HG03135 (cell line): ENCODE results near the gene CLNK.
"Not testable (repeated sequence)": the region's sequence is repeated elsewhere in the genome, so short reads cannot be mapped to it uniquely, and the experiment has no call there.

Source experiments
- ATAC-seq: cut with Tn5 transposase; IDR thresholded peaks from one replicate; pipeline ENCODE4 v1.9.1; 2021; ENCODE audit warnings: mild to moderate bottlenecking, moderate library complexity; ENCODE audit not compliant: unreplicated experiment

CLNK gene

GRCh38 chr4:10614926-10615325 lies 69.6 kb downstream of the CLNK start:
- not testable (repeated sequence) for ATAC-seq

DNA sequence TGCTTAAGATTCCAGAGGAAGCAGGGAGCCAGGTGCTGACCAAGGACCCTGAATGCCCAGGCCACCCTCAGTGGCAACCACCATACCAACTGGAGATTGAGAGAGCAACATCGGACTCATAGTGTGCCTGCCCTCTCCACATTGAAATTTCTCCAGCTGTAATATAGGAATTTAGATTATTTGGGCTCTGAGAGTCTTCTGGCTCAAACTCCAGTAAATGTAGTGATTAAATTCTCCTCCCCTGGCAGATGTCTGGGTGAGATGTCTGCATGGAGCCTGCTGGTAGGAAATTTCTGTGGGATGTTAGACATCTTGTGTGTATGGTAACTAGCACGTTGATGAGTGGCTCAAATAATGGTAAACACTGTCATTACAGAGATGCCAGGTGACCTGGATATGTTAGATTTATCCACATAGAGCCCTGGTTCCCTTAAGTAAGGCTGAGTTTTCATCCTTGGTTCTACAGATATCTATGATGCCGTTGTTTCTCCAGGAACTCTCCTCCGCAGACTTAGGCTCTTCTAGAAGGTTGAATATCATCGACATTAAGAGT lies 70.6 kb downstream of the CLNK start:
- ATAC-seq = no peak

- ATAC-seq = no peak
Measured at GRCh38 chr4:10612476-10612875, 72.1 kb downstream of the CLNK start.

- ATAC-seq = no peak
Measured at GRCh38 chr4:10611673-10612072, 72.9 kb downstream of the CLNK start.

DNA sequence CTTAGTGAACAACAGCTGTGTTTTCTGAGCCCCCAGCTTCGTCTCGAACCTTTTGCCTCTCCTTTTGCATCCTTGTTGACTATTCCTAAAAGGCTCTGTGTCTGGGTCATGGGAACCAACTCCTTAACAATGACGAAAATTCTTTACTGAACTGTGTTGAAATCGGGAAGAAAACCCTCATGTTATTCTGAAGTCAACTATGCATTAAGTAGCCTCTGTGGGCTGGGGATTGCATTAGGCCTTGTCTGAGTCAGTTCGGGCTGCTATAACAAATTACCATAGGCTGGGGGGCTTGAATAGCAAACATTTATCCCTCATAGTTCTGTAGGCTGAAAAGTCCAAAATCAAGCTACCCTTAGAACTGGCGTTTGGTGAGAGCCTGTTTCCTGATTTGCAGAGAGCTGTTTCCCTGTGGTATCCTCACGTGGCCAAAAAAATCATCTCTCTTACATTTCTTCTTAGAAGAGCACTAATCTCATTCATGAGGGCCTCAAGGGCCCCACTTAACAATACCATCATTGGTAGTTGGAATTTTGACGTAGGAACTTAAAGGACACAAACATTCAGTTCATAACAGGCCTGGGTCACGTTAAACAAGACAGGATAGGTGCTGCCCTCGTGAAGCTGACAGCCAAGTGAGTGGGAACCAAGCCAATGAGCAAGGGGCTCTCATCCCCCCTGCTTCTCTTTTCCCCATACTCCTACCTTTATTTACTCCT lies 75.9 kb downstream of the CLNK start:
- no peak for ATAC-seq

DNA sequence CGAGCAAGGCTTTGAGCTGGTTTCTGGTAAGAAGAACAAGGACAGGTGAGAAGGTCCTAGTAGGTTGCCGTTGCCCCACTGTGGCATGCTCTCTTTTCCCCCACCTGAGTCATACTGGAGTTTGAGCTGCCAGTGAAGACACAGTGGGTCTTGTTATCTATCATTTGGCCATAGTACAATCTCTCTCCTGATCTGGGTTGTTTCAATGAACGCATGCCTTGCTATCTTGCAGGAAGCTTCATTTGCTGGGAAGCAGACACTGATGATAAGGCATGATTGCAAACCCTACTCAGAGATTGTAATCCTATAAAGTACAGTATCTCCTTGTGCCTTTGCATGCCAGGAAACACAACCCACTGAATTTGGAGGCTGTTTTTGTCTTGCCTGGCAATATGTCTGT lies 77.4 kb downstream of the CLNK start:
- ATAC-seq = no peak

GRCh38 chr4:10606483-10607155 lies 77.9 kb downstream of the CLNK start:
- no peak for ATAC-seq

DNA sequence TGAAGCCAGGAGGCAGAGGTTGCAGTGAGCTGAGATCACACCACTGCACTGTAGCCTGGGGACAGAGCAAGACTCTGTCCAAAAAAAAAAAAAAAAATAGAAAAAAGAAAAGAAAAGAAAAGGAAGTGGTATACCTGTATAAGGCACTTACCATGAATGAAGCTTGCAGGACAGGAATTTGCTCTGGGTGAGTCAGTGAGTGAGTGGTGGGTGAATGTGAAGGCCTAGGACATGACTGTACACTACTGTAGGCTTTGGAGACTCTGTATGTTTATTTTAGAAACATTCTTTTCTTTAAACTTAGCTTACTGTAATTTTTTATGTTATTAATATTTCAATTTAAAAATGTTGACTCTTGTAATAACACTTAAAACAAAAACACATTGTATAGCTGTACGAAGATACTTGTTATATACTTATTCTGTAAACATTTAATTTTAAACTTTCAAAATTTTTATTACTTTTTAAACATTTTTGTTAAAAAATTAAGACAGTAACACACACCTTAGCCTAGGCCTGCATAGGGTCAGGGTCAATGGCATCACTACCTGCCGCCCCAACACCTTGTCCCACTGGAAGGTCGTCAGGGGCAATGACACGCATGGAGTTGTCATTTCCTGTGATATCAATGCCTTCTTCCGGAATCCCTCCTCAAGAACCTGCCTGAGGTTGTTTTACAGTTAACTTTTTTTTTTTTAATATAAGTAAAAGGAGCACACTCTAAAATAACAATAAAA lies 78.7 kb downstream of the CLNK start:
- ATAC-seq = no peak

DNA sequence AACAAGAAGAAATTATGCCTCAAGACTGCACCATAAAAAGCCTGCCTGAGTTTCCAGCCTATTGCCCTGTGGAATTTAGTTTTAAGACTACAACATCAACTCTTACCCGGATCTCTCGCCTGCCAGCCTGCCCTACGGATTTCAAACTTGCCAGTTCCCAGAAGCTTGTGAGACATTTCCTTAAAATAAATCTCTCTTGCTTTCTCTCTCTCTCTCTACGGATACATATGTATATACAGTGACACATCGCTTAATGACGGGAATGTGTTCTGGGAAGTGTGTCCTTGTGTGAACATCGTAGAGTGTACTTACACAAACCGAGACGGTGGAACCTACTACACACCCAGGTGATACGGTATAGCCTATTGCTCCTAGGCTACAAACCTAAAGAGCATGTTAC lies 79.5 kb downstream of the CLNK start:
- no peak for ATAC-seq

DNA sequence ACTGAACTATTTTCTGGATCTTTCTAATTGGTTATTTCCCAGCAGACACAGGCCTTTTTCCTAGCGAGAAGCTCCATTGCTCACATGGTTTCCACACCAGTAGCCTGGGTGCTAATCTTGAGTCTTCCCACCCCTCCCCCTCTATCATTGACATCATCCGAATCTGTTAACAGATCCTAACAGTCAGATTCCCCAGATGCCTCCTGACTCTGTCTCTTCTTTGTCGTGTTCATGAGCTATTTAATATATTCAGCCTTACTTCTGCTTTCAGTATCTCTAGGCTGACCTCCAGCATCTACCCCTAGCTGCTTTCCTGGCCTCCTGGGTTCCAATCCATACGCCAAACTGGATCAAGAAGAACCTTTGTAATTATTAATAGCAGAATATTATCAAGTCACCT lies 85.0 kb downstream of the CLNK start:
- ATAC-seq = no peak

DNA sequence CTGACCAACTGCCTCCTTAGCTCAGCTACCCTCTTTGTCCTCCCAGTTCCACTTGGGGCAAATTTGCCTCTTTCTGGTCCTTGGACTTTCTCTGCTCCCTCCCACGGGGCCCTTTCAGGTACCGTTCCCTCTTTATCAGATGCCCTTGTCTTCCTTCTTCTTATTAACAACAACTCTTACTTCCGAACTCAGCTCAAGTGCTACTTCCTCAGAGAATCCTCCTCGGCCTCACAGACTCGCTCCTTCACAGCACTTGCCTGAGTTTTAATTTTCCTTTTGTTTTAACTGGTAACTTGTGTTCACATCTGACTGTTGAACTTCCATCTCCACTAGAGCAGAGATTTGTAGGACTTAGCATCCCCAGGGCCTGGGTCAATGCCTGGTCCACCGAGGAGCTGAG lies 85.7 kb downstream of the CLNK start:
- ATAC-seq = no peak

- no peak for ATAC-seq
Measured at GRCh38 chr4:10596586-10597290, 87.8 kb downstream of the CLNK start.

GRCh38 chr4:10593130-10593529 lies 91.4 kb downstream of the CLNK start:
- no peak for ATAC-seq

- no peak for ATAC-seq
Measured at GRCh38 chr4:10590896-10591295, 93.7 kb downstream of the CLNK start.

DNA sequence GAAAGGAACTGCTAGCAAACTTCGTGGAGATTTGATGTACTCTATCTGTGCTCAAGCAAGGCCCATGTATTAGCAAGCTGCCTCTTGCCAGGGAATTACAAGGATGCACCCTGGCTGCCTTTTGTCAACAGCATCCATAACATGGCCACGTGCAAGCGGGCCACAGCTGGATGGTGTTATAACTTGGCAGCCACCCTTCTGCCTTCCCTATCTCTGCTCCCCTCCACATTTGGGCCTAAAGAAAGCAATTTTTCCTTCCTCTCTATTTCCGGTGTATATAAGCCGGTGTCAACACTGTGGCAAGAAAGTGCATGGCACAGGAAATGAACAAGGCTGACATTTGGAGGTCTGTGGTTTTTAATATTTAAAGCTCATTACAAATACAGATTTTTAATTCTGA lies 94.8 kb downstream of the CLNK start:
- no peak for ATAC-seq

GRCh38 chr4:10589321-10589720 lies 95.2 kb downstream of the CLNK start:
- ATAC-seq = no peak

- no peak for ATAC-seq
Measured at GRCh38 chr4:10587697-10588096, 96.9 kb downstream of the CLNK start.

GRCh38 chr4:10587296-10587695 lies 97.3 kb downstream of the CLNK start:
- ATAC-seq = no peak

DNA sequence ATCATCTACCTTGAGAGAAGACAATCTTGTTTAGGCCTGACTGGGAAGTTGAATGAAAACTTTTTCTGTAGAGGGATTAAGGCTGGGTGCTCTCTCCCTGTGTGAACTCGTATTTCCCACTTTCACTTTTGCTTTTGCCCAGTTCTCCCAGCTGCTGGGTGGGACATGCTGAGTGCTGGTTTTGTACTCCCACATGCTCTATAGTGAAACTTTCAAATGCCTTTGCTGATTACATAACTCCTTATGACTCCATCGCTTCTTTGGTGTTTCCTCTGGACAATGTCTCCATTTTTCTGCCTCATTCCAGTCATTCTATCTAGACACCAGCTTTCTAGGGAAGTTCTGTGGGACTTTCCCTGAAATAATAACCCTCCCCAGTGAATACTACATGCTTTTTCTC lies 100.5 kb downstream of the CLNK start:
- ATAC-seq = no peak

GRCh38 chr4:10582951-10583350 lies 101.6 kb downstream of the CLNK start:
- no peak for ATAC-seq

GRCh38 chr4:10582059-10582686 lies 102.4 kb downstream of the CLNK start:
- ATAC-seq = no peak
